Measurements from ENCODE around the gene ADAT3.

Gene ADAT3

DNA sequence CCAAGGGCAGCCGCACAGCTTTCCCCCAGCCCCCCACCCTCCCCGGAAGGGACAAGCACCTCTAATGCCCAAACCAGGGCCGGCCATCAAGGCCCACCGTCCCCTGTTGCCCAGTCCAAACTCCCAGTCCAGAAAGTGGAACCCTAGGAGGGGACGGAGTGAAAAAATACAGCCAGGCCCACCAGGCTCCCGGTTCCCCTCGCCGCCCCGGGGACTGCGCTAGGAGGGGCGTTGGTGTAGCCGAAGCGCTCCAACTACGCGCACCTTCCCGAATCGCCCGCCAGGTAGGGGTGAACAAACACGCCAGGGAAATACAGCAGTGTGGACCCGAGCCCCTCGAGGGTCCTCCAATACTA, 43.2 kb upstream of the ADAT3 start:
- Histone ChIP-seq H3K4me3 (ENCODE audit: low read depth in 1 of 2, low read length in 1 of 2) (peak overlapping the region; percentile 72 to 78), H3K27ac (peak overlapping the region; percentile 99), H3K4me1 (ENCODE audit: control insufficient read depth in 1 of 2, insufficient read depth in 1 of 2, low read depth in 1 of 2, low read length in 1 of 2) (peaks cover 55 to 66% of the 10 kb centered on the region in 2 experiments), H3K27me3 (no peaks in the 10 kb centered on the region), H3K36me3 (no peaks in the 10 kb centered on the region), H3K9me3 (no peaks in the 10 kb centered on the region)
- no peak for TF ChIP-seq CTCF (IDR thresholded peaks at IDR 0.05)

- Histone ChIP-seq H3K36me3 (no peaks in the 10 kb centered on the region), H3K4me3 (ENCODE audit: low read depth in 1 of 2, low read length in 1 of 2) (peak overlapping the region; percentile 72 to 78), H3K4me1 (ENCODE audit: control insufficient read depth in 1 of 2, insufficient read depth in 1 of 2, low read depth in 1 of 2, low read length in 1 of 2) (peaks cover 49 to 60% of the 10 kb centered on the region in 2 experiments), H3K27me3 (no peaks in the 10 kb centered on the region), H3K27ac (peak overlapping the region; percentile 99), H3K9me3 (no peaks in the 10 kb centered on the region)
- no peak for TF ChIP-seq CTCF (IDR thresholded peaks at IDR 0.05)
These were observed 42.5 kb upstream of the ADAT3 start for GRCh38 chr19:1862424-1863327.

DNA sequence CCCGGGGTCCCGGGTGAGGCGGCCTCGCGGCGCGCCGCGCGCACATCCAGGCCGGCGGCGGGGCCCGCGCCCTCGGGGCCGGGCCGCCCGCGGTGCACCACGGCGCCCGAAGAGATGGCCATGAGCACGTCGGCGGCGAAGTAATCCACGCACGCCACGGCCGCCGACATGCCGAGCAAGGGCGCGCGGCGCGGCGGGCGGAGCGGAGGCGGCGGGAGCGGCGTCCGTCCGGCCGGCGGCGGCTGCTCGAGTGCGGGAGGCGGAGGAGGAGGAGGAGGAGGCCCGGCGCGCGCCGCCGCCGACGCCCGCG, 41.9 kb upstream of the ADAT3 start, which contains the start of gene KLF16:
Gene KLF16 (minus strand): TSS at position 252 of the 310 bp plus-strand sequence. CDS start 82 bp downstream, at position 170.
- Histone ChIP-seq H3K4me1 (ENCODE audit: control insufficient read depth in 1 of 2, insufficient read depth in 1 of 2, low read depth in 1 of 2, low read length in 1 of 2) (peaks cover 43 to 54% of the 10 kb centered on the region in 2 experiments), H3K27ac (peak within 1 kb of the TSS; percentile 99), H3K9me3 (no peaks in the 10 kb centered on the region), H3K36me3 (no peaks in the 10 kb centered on the region), H3K27me3 (no peaks in the 10 kb centered on the region), H3K4me3 (ENCODE audit: low read depth in 1 of 2, low read length in 1 of 2) (peak within 1 kb of the TSS; percentile 92 to 99)
- TF ChIP-seq CTCF (IDR thresholded peaks at IDR 0.05) = no peak

GRCh38 chr19:1863638-1864479, 41.3 kb upstream of the ADAT3 start:
- peak overlapping the region; percentile 92 to 99 for H3K4me3 ChIP-seq (ENCODE audit: low read depth in 1 of 2, low read length in 1 of 2)
- H3K36me3 ChIP-seq = no peaks in the 10 kb centered on the region
- no peaks in the 10 kb centered on the region for H3K27me3 ChIP-seq
- peak overlapping the region; percentile 99 for H3K27ac ChIP-seq
- H3K4me1 ChIP-seq (ENCODE audit: control insufficient read depth in 1 of 2, insufficient read depth in 1 of 2, low read depth in 1 of 2, low read length in 1 of 2) = peaks cover 39 to 48% of the 10 kb centered on the region in 2 experiments
- H3K9me3 ChIP-seq = no peaks in the 10 kb centered on the region
- TF ChIP-seq CTCF (IDR thresholded peaks at IDR 0.05) = no peak

- Histone ChIP-seq H3K27ac (peak overlapping the region; percentile 99), H3K27me3 (no peaks in the 10 kb centered on the region), H3K9me3 (no peaks in the 10 kb centered on the region), H3K36me3 (no peaks in the 10 kb centered on the region), H3K4me3 (ENCODE audit: low read depth in 1 of 2, low read length in 1 of 2) (peak overlapping the region; percentile 92 to 99), H3K4me1 (ENCODE audit: control insufficient read depth in 1 of 2, insufficient read depth in 1 of 2, low read depth in 1 of 2, low read length in 1 of 2) (peaks cover 34 to 40% of the 10 kb centered on the region in 2 experiments)
- peak; percentile 95 for TF ChIP-seq CTCF (IDR thresholded peaks at IDR 0.05)
These were observed 40.6 kb upstream of the ADAT3 start for GRCh38 chr19:1864480-1865171.
